ENCODE data around the gene MINDY1.

DNA sequence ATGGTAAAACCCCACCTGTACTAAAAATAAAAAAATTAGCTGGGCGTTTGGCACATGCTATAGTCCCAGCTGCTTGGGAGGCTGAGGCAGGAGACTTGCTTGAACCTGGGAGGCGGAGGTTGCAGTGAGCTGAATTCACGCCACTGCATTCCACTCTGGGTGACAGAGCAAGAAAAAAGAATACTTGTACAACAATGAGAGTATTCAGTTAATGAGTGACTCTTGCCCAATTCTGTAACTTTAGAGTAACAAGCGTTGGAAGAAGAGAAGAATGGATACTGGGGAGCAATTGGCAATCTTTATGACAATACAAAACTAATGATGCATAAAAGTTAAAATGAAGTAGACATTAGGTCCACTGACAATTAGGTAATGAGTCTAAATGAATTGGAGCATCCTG lies 14.1 kb downstream of the MINDY1 start:
- no peak for TF ChIP-seq POLR2A (IDR thresholded peaks at IDR 0.05)
- TF ChIP-seq, protein P1, sequence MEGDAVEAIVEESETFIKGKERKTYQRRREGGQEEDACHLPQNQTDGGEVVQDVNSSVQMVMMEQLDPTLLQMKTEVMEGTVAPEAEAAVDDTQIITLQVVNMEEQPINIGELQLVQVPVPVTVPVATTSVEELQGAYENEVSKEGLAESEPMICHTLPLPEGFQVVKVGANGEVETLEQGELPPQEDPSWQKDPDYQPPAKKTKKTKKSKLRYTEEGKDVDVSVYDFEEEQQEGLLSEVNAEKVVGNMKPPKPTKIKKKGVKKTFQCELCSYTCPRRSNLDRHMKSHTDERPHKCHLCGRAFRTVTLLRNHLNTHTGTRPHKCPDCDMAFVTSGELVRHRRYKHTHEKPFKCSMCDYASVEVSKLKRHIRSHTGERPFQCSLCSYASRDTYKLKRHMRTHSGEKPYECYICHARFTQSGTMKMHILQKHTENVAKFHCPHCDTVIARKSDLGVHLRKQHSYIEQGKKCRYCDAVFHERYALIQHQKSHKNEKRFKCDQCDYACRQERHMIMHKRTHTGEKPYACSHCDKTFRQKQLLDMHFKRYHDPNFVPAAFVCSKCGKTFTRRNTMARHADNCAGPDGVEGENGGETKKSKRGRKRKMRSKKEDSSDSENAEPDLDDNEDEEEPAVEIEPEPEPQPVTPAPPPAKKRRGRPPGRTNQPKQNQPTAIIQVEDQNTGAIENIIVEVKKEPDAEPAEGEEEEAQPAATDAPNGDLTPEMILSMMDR (IDR thresholded peaks at IDR 0.05): no peak
- TF ChIP-seq POLR2AphosphoS5 (IDR thresholded peaks at IDR 0.05): no peak

All from sigmoid colon (tissue), 4 donors.